OCI-LY3 (cell line): ENCODE data around the gene EFNA5.
A peak's percentile ranks its signal among the peaks of the same experiment; 100 is the strongest.

Experiments
- H2AFZ ChIP-seq: fragments of 200-600, 300-600 bp; shearing (Covaris generic); 2 replicates; pipeline ENCODE4 v1.6.0; 2014; ENCODE audit warnings: antibody characterized with exemption, low read depth, low read length
- H3K27ac ChIP-seq: fragments of 200-600, 300-600 bp; sonication (generic); 2 replicates; pipeline ENCODE4 v1.5.1; 2014; ENCODE audit warnings: mild to moderate bottlenecking, low read length, moderate library complexity, mixed read lengths
- H3K27me3 ChIP-seq: fragments of 200-600, 300-600 bp; sonication (generic); 2 replicates; pipeline ENCODE4 v1.6.1; 2014; ENCODE audit warnings: low read depth, low read length, mixed read lengths
- H3K36me3 ChIP-seq: fragments of 200-600, 300-600 bp; sonication (generic); replicated peaks from 2 replicates; pipeline ENCODE3; 2014; ENCODE audit warnings: low read depth, low read length, mixed read lengths
- H3K4me1 ChIP-seq: fragments of 300-600, 200-600 bp; sonication (generic); 2 replicates; pipeline ENCODE4 v1.6.1; 2014; ENCODE audit warnings: low read length, mixed read lengths
- H3K4me2 ChIP-seq: fragments of 200-600, 300-600 bp; sonication (generic); 2 replicates; pipeline ENCODE4 v1.6.1; 2014; ENCODE audit warnings: low read length, mixed read lengths
- H3K4me3 ChIP-seq: fragments of 300-600, 200-600 bp; sonication (generic); 2 replicates; pipeline ENCODE4 v1.5.1; 2014; ENCODE audit warnings: antibody characterized with exemption, mild to moderate bottlenecking, low read length, moderate library complexity
- H3K79me2 ChIP-seq: fragments of 300-600, 200-600 bp; shearing (Covaris generic); 2 replicates; pipeline ENCODE4 v1.6.1; 2014; ENCODE audit warnings: mild to moderate bottlenecking, low read length, mixed read lengths
- H3K9ac ChIP-seq: fragments of 300-600, 200-600 bp; shearing (Covaris generic); 2 replicates; pipeline ENCODE4 v1.6.0; 2014; ENCODE audit warnings: mild to moderate bottlenecking, low read length, moderate library complexity
- H3K9me3 ChIP-seq: fragments of 200-600, 300-600 bp; shearing (Covaris generic); 2 replicates; pipeline ENCODE4 v1.6.1; 2014; ENCODE audit warnings: low read length, mixed read lengths; ENCODE audit not compliant: insufficient read depth
- H4K20me1 ChIP-seq: fragments of 200-600, 300-600 bp; sonication (generic); 2 replicates; pipeline ENCODE4 v1.6.1; 2016; ENCODE audit warnings: low read length, mixed read lengths; ENCODE audit not compliant: insufficient read depth
- CTCF ChIP-seq: fragments of 200-600, 300-600 bp; sonication (generic); IDR thresholded peaks from 2 replicates; pipeline ENCODE4 v1.5.1; 2014; ENCODE audit warnings: antibody characterized with exemption, low read length, low read depth
- EZH2phosphoT487 ChIP-seq: fragments of 200-600 bp; shearing (Covaris generic); IDR thresholded peaks from 2 replicates; pipeline ENCODE4 v1.6.1; 2018; ENCODE audit warnings: antibody characterized with exemption, mixed run types, low read depth

The EFNA5 gene

GRCh38 chr5:107570805-107571531, 99.8 kb downstream of the EFNA5 start:
- H4K20me1 ChIP-seq = no peaks in the 10 kb centered on the region
- H3K79me2 ChIP-seq = no peaks in the 10 kb centered on the region
- peaks cover 21% of the 10 kb centered on the region for H3K4me1 ChIP-seq
- TF ChIP-seq EZH2phosphoT487 (no peak), CTCF (no peak)
- H3K9ac ChIP-seq = peak overlapping the region; percentile 62
- no peaks in the 10 kb centered on the region for H3K36me3 ChIP-seq
- peaks cover 7% of the 10 kb centered on the region; the same call in 1 of the 2 replicates for H3K27me3 ChIP-seq
- H3K4me2 ChIP-seq = peak overlapping the region; percentile 99
- H2AFZ ChIP-seq = peak overlapping the region; percentile 81
- H3K9me3 ChIP-seq = no peaks in the 10 kb centered on the region
- H3K4me3 ChIP-seq = peak overlapping the region; percentile 93
- peak overlapping the region; percentile 53 for H3K27ac ChIP-seq

GRCh38 chr5:107570181-107570580, 100.6 kb downstream of the EFNA5 start:
- Histone ChIP-seq H3K4me3 (no peak overlapping the region), H3K36me3 (no peaks in the 10 kb centered on the region), H4K20me1 (no peaks in the 10 kb centered on the region), H3K79me2 (no peaks in the 10 kb centered on the region), H3K9ac (no peak overlapping the region), H2AFZ (no peak overlapping the region), H3K27me3 (peaks cover 7% of the 10 kb centered on the region; the same call in 1 of the 2 replicates), H3K9me3 (no peaks in the 10 kb centered on the region), H3K4me2 (peak overlapping the region; percentile 99; the same call in 1 of the 2 replicates), H3K27ac (no peak overlapping the region), H3K4me1 (peaks cover 21% of the 10 kb centered on the region)
- TF ChIP-seq EZH2phosphoT487 (no peak), CTCF (no peak)

- Histone ChIP-seq H3K79me2 (no peaks in the 10 kb centered on the region), H3K9me3 (no peaks in the 10 kb centered on the region), H3K27me3 (peaks cover 6% of the 10 kb centered on the region; the same call in 1 of the 2 replicates), H3K4me1 (peaks cover 21% of the 10 kb centered on the region), H3K36me3 (no peaks in the 10 kb centered on the region), H3K4me3 (no peak overlapping the region), H3K4me2 (no peak overlapping the region), H3K9ac (no peak overlapping the region), H4K20me1 (no peaks in the 10 kb centered on the region), H2AFZ (no peak overlapping the region), H3K27ac (no peak overlapping the region)
- TF ChIP-seq EZH2phosphoT487 (no peak), CTCF (no peak)
Measured at GRCh38 chr5:107567901-107568671, 102.7 kb downstream of the EFNA5 start.

DNA sequence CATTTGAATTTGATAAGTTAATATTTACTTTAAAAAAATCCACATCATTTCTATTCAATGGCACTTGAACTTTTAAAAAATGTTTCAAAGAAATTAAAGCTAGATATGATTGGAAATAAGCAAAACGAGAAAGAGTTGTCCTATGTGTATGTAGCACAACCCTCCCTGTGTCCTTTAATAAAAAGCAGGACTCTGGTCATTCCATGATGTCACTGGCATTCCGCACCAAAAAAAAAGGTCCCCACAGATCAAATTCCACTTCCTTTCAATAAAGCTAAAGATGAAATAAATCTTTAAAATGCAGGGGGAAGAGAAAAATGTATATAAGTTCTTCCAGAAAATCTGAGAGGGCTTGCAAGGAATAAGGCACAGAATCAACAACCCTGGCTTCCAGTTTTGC, 103.8 kb downstream of the EFNA5 start:
- H3K4me1 ChIP-seq = peaks cover 17% of the 10 kb centered on the region
- H3K4me2 ChIP-seq = no peak overlapping the region
- H3K79me2 ChIP-seq = no peaks in the 10 kb centered on the region
- H3K27ac ChIP-seq = no peak overlapping the region
- no peaks in the 10 kb centered on the region for H3K9me3 ChIP-seq
- H3K36me3 ChIP-seq = no peaks in the 10 kb centered on the region
- H2AFZ ChIP-seq = no peak overlapping the region
- H3K9ac ChIP-seq = no peak overlapping the region
- no peaks in the 10 kb centered on the region for H3K27me3 ChIP-seq
- TF ChIP-seq EZH2phosphoT487 (no peak), CTCF (no peak)
- H3K4me3 ChIP-seq = no peak overlapping the region
- H4K20me1 ChIP-seq = no peaks in the 10 kb centered on the region
